Brain microvascular endothelial cell (primary cell): ENCODE measurements around the gene DNAH17.

Experiments
- DNase-seq: peaks from one replicate; pipeline ENCODE4 v3.0.0-alpha.2; 2020
- H3K27ac ChIP-seq: fragments of 250-450 bp; sonication (Bioruptor Pico); 2 replicates; pipeline ENCODE4 v1.5.1; 2020; ENCODE audit warnings: mild to moderate bottlenecking, moderate library complexity
- H3K27me3 ChIP-seq: fragments of 250-450 bp; sonication (Bioruptor Pico); replicated peaks from 2 replicates; pipeline ENCODE4 v1.5.1; 2020; ENCODE audit warnings: mild to moderate bottlenecking
- H3K36me3 ChIP-seq: fragments of 250-450 bp; sonication (Bioruptor Pico); replicated peaks from 2 replicates; pipeline ENCODE4 v1.5.1; 2020; ENCODE audit warnings: mild to moderate bottlenecking
- H3K4me3 ChIP-seq: 2 replicates; pipeline ENCODE4 v1.5.1; 2011; ENCODE audit warnings: low read depth, mild to moderate bottlenecking, control low read depth, low read length, moderate library complexity
- CTCF ChIP-seq: IDR thresholded peaks from 2 replicates; pipeline ENCODE4 v1.5.1; 2011; ENCODE audit warnings: low read depth, mild to moderate bottlenecking, moderate library complexity, low read length, control low read depth, inconsistent platforms; ENCODE audit errors: missing control alignments
- in situ Hi-C: cut with HindIII; loops from 2 replicates; pipeline ENCODE4 v1.10.0; 2017; ENCODE audit warnings: low sequenced_read_pairs, low pct_ligation_motif_present

The DNAH17 gene

DNA sequence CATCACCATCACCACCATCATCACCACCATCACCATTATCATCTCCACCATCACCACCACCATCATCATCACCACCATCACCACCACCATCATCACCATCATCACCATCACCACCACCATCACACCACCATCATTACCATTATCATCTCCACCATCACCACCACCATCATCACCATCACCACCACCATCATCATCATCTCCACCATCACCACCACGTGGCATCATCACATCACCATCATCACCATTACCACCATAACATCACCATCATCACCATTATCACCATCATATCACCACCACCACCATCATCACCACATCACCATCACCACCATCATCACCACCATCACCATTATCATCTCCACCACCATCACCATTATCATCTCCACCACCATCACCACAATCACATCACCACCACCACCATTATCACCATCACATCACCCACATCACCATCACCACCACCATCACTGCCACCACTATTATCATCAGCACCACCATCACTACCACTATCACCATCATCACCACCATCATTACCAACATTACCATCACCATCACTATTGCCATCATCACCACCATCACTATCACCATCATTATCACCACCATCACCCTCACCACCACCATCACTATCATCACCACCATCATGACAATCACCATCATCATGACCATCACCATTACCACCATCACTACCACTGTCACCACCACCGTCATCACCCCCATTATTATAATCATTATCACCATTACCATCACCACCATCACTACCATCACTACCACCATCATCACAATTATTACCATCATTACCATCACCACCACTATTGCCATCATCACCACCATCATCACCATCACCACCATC is 99.1 kb downstream of the DNAH17 start:
- Histone ChIP-seq H3K4me3 (no peak overlapping the region), H3K27ac (no peak overlapping the region), H3K36me3 (no peaks in the 10 kb centered on the region), H3K27me3 (peaks cover 3% of the 10 kb centered on the region)
- no peak for TF ChIP-seq CTCF
- DNase-seq = no peak
- in situ Hi-C loops = loop anchor here (25.0 kb wide), 1 partner anchor 234 kb away; no protein-coding TSS in a partner anchor

DNA sequence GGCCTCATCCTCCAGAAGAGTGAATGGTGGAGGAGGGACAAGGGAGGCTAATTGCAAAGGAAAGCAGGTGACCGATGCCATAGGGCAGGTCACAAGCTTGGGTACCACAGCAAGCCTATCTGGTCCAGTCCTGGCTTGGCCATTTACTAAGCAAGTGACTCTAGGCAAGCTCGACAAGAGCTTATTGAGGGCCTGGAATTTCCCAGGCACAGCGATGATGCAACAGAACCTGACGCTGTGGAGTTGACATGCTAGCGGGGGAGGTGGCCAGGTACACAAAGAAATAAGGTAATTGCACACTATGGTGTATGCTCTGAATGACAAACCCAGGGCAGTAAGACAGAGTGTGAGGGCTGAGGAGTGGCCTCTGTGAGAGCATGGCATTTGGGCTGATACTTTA is 100.2 kb downstream of the DNAH17 start:
- DNase-seq = no peak
- no peak overlapping the region for H3K4me3 ChIP-seq
- no peak for TF ChIP-seq CTCF
- in situ Hi-C loops = loop anchor here (25.0 kb wide), 1 partner anchor 235 kb away; no protein-coding TSS in a partner anchor
- H3K36me3 ChIP-seq = no peaks in the 10 kb centered on the region
- peaks cover 3% of the 10 kb centered on the region for H3K27me3 ChIP-seq
- H3K27ac ChIP-seq = no peak overlapping the region

GRCh38 chr17:78476149-78476548 is 101.0 kb downstream of the DNAH17 start:
- no peak for TF ChIP-seq CTCF
- Histone ChIP-seq H3K27me3 (peaks cover 3% of the 10 kb centered on the region), H3K27ac (no peak overlapping the region), H3K4me3 (no peak overlapping the region), H3K36me3 (no peaks in the 10 kb centered on the region)
- in situ Hi-C loops = loop anchor here (25.0 kb wide), 1 partner anchor 236 kb away; no protein-coding TSS in a partner anchor
- DNase-seq = no peak

- in situ Hi-C loops = loop anchor here (25.0 kb wide), 1 partner anchor 237 kb away; no protein-coding TSS in a partner anchor
These were observed 102.0 kb downstream of the DNAH17 start for GRCh38 chr17:78475211-78475610.

DNA sequence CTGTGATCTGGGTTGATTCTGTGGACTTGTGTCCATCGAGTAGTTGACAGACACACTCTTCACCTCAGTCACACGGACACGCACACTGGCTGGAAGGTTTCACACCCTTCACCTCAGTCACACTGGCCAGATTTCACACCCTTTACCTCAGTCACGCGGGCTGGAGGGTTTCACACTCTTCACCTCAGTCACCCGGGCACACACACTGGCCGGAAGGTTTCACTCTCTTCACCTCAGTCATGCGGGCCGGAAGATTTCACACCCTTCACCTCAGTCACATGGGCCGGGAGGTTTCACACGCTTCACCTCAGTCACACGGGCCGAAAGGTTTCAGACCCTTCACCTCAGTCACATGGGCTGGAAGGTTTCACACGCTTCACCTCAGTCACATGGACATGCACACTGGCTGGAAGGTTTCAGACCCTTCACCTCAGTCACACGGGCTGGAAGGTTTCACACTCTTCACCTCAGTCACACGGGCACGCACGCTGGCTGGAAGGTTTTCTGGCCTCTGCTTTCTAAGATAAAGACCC is 102.5 kb downstream of the DNAH17 start:
- no peak for DNase-seq
- in situ Hi-C loops = loop anchor here (25.0 kb wide), 1 partner anchor 238 kb away; no protein-coding TSS in a partner anchor
- Histone ChIP-seq H3K27ac (no peak overlapping the region), H3K4me3 (no peak overlapping the region), H3K36me3 (no peaks in the 10 kb centered on the region), H3K27me3 (peaks cover 3% of the 10 kb centered on the region)
- TF ChIP-seq CTCF = no peak

More at GRCh38 chr17:78475211-78475610, 102.0 kb downstream of the DNAH17 start:
- no peak for TF ChIP-seq CTCF
- H3K27me3 ChIP-seq = peaks cover 3% of the 10 kb centered on the region
- no peaks in the 10 kb centered on the region for H3K36me3 ChIP-seq
- H3K4me3 ChIP-seq = no peak overlapping the region
- no peak for DNase-seq
- no peak overlapping the region for H3K27ac ChIP-seq
